Subcutaneous abdominal adipose tissue (tissue), 5 donors: ENCODE data around the gene MAMDC2.

Experiments used
- H3K27ac ChIP-seq: one replicate; pipeline ENCODE4 v1.7.0; 2013; ENCODE audit warnings: low read depth, mild to moderate bottlenecking, inconsistent platforms, low read length, moderate library complexity
- H3K27me3 ChIP-seq, 5 donors: one replicate each; pipeline ENCODE4 v1.7.0; 2013; ENCODE audit warnings: low read length in 5 of 5, inconsistent platforms in 1 of 5; ENCODE audit not compliant: control insufficient read depth in 5 of 5, insufficient read depth in 4 of 5
- H3K36me3 ChIP-seq, 5 donors: one replicate each; pipeline ENCODE4 v1.7.0; 2013; ENCODE audit warnings: low read length in 5 of 5; ENCODE audit not compliant: control insufficient read depth in 5 of 5, insufficient read depth in 5 of 5
- H3K4me1 ChIP-seq, 5 donors: one replicate each; pipeline ENCODE4 v1.7.0; 2013; ENCODE audit warnings: low read length in 5 of 5, mild to moderate bottlenecking in 3 of 5, moderate library complexity in 1 of 5; ENCODE audit not compliant: control insufficient read depth in 5 of 5, insufficient read depth in 5 of 5
- H3K4me3 ChIP-seq, 5 donors: one replicate each; pipeline ENCODE4 v1.7.0; 2013; ENCODE audit warnings: low read length in 5 of 5, low read depth in 1 of 5
- H3K9ac ChIP-seq, 5 donors: one replicate each; pipeline ENCODE4 v1.7.0; 2013; ENCODE audit warnings: low read length in 5 of 5, mild to moderate bottlenecking in 4 of 5, moderate library complexity in 3 of 5
- H3K9me3 ChIP-seq, 5 donors: one replicate each; pipeline ENCODE4 v1.7.0; 2013; ENCODE audit warnings: low read length in 5 of 5; ENCODE audit not compliant: control insufficient read depth in 5 of 5
- donor health status: healthy.
- donor health status: healthy.
- donor health status: healthy.
- donor health status: healthy.
- donor health status: healthy.

Gene MAMDC2

DNA sequence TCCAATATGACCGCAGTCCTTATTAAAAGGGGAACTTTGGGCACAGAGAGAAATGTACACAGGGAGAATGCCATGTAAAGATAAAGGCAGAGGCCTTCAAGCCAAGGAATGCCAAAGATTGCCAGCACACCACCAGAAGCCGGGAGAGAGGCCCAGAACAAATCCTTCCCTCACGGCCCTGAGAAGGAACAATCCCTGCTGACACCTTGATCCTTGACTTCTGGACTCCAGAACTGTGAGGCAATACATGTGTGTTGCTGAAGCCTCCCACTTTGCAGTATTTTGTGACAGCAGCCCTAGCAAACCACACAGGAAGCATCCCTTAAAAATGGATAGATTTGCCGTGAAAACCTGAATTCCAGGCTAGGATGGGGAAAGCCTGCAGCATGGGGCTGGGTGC lies 80.0 kb downstream of the MAMDC2 start:
- no peak overlapping the region for H3K4me3 ChIP-seq
- H3K36me3 ChIP-seq: peaks cover 3 to 43% (median 20%) of the 10 kb centered on the region in 5 donors
- no peak overlapping the region for H3K9ac ChIP-seq
- H3K27ac ChIP-seq: no peak overlapping the region
- no peaks in the 10 kb centered on the region for H3K9me3 ChIP-seq
- peaks cover 0 to 10% (median 6%) of the 10 kb centered on the region in 5 donors for H3K4me1 ChIP-seq
- H3K27me3 ChIP-seq: no peaks in the 10 kb centered on the region

DNA sequence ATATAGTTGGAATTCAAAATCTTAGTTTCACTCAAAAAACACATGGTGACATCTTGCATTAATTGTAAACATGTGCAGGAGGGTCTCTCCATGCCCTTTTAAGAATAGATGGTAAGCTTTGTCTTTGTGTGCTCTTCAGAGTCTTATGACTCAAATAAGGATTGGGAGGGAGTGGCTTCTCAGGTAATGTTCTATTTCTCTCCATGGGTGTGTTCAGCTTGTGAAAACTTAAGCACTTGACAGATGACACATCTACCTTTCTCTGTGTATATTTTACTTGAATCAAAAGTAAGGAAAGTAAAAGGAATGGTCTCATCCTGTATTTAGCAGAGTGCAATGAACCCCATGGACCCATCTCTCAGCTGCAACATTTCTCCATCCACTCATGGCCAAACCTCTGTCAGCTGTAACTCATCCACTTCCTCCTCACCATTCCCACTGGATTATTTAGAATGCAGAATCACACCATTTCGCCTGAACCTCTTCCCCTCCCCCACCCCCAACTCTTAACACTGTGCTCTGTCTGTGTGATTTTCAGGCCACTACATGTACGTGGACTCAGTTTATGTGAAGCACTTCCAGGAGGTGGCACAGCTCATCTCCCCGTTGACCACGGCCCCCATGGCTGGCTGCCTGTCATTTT lies 82.1 kb downstream of the MAMDC2 start:
- Histone ChIP-seq H3K4me3 (no peak overlapping the region), H3K9ac (no peak overlapping the region), H3K4me1 (peaks cover 0 to 6% (median 6%) of the 10 kb centered on the region in 5 donors), H3K27ac (no peak overlapping the region), H3K9me3 (no peaks in the 10 kb centered on the region), H3K27me3 (no peaks in the 10 kb centered on the region), H3K36me3 (peaks cover 3 to 31% (median 18%) of the 10 kb centered on the region in 5 donors)

DNA sequence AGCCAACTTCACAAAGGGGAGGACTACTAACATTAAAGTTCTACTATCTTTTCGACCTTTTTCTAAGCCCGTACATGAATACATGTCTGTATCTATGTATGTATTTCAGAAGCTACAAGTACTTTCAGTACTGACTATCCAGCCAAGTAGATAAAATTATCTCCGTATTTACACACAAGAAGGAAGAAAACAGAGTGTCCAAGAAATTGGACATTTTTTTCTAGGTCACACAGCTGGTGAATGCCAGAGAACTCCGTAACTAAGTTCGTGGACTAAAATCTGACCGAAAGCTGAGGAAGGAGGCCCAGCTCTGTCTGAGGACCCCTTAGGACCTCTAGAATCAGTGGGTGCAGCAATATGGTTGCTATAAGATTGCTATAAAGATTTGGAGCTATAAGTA lies 83.4 kb downstream of the MAMDC2 start:
- Histone ChIP-seq H3K36me3 (peaks cover 5 to 28% (median 13%) of the 10 kb centered on the region in 5 donors), H3K9ac (no peak overlapping the region), H3K9me3 (no peaks in the 10 kb centered on the region), H3K27ac (no peak overlapping the region), H3K4me1 (no peaks in the 10 kb centered on the region), H3K27me3 (no peaks in the 10 kb centered on the region), H3K4me3 (no peak overlapping the region)

DNA sequence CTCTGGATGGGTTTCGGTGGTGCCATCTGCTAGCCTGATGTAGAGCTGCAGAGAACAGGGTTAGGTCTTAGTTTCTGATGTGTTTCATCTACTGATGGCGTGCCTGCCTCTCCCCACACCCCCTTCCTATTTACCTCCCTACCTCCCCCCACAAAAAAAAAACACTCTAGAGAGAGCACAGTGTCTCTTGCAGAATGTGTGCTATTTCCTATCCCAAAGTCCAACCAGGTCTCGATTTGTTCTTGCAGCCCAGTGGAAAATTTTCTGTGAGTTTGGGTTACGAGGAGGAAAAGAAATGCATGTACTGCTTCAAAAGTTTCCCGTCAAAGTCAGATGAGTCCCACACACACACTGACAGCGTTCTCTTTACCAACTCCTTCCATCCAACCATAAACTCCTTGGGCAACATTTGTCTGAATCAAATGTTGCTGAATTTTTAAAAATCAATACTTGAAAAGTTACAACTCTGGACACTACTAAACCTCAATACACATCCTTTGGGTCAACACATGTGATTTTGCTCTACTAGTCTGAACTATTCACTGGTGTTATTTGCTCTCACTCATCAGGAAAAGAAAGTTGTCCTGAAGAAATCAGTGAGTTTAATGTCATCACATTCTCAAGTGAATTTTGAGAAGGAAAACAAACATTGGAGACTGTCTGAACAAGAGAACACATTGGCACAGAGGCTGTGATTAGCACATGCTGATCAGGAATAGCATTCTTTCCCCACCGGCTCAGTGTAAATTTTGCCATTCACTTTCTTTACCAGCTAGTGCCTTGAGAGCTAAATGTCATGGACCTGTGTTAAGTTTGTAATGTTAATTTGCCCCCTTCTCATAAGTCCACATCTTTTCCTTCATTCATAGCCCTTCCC lies 84.1 kb downstream of the MAMDC2 start:
- Histone ChIP-seq H3K27ac (no peak overlapping the region), H3K36me3 (peaks cover 5 to 25% (median 11%) of the 10 kb centered on the region in 5 donors), H3K9ac (no peak overlapping the region), H3K9me3 (no peaks in the 10 kb centered on the region), H3K4me3 (no peak overlapping the region), H3K27me3 (no peaks in the 10 kb centered on the region), H3K4me1 (no peaks in the 10 kb centered on the region)

DNA sequence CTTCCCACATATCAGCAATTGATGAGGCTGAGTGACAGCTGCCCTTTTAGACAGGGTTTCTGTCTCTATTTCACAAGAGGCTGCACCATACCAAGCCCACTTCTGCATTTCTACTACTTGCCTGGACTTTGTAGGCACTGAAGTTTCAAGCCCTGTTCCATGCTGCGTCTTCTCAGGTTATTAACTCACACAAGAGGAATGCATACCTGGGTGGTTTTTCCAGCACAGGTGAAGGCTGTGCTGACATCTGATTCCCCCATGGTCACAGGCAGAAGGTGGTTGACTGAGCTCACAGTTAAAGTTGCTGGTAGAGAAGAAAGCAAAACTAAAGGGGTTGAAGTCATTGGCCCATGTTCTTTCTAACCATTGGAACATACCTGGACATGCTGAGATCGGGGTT lies 86.6 kb downstream of the MAMDC2 start:
- peaks cover 5 to 25% (median 14%) of the 10 kb centered on the region in 5 donors for H3K36me3 ChIP-seq
- H3K27ac ChIP-seq: no peak overlapping the region
- H3K9me3 ChIP-seq: no peaks in the 10 kb centered on the region
- no peaks in the 10 kb centered on the region for H3K27me3 ChIP-seq
- no peak overlapping the region for H3K4me3 ChIP-seq
- H3K4me1 ChIP-seq: no peaks in the 10 kb centered on the region
- no peak overlapping the region for H3K9ac ChIP-seq

DNA sequence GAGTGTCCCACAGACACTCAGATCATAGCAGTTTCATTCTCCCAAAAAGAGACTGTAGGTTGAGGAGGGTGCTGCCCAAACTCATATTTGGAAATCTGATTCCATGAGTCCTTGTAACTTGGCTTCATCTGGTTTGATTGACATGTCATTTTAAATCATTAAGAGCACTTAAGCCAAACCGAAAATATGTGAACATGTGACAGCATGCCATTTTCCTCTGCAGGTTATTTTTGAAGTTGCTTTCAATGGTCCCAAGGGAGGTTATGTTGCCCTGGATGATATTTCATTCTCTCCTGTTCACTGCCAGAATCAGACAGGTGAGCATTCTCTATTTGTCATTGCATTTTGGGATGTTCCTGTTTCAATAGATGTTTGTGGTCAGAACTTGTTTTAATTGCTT lies 87.6 kb downstream of the MAMDC2 start:
- peaks cover 5 to 18% (median 8%) of the 10 kb centered on the region in 5 donors for H3K36me3 ChIP-seq
- no peak overlapping the region for H3K9ac ChIP-seq
- H3K9me3 ChIP-seq: no peaks in the 10 kb centered on the region
- H3K4me1 ChIP-seq: no peaks in the 10 kb centered on the region
- H3K27me3 ChIP-seq: no peaks in the 10 kb centered on the region
- no peak overlapping the region for H3K27ac ChIP-seq
- H3K4me3 ChIP-seq: no peak overlapping the region

DNA sequence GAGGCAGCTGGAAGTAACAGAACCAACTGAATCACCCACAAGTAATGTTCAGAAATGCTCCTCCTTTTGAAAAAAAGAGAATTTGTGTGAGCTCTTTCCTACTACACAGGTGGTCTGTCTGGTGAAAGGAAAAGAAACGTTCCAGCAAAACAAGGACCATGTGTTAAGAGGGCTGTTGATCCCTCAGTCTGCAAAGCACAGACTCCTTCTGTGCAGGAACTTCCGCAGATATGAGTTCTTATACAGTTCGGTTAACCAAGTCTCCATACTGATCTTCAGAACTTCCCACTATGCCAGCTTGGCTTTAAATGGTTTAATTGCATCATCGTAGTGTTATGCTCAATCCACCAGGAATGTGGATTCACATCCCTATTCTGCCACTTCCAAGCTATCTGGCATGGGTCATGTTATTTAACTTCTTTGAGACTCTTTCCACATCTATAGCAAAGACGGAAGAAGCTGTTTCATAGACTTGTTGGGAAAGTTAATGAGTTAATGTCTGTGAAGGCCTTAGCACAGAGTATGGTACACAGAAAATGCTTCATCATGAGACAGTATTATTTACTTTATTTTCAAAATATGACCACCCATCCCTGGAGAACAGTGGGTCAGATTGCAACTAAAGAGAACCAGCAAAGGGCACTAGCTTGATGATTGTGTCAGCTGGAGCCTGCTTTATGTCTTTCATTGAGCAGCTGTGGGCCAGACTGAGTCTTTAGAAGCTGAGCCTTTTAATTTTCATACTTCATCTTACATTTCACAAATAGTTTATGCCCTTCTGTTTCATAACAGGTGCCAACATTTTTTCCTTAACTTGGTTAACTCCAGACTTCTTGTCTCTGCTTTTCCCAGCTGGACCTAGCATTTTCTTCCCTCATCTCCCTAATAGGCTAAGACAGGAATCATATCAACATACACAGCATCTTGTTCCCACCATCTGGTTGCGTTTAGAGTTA lies 89.9 kb downstream of the MAMDC2 start:
- Histone ChIP-seq H3K4me3 (no peak overlapping the region), H3K9me3 (no peaks in the 10 kb centered on the region), H3K4me1 (no peaks in the 10 kb centered on the region), H3K27ac (no peak overlapping the region), H3K27me3 (no peaks in the 10 kb centered on the region), H3K36me3 (peaks cover 0 to 16% (median 4%) of the 10 kb centered on the region in 5 donors), H3K9ac (no peak overlapping the region)

DNA sequence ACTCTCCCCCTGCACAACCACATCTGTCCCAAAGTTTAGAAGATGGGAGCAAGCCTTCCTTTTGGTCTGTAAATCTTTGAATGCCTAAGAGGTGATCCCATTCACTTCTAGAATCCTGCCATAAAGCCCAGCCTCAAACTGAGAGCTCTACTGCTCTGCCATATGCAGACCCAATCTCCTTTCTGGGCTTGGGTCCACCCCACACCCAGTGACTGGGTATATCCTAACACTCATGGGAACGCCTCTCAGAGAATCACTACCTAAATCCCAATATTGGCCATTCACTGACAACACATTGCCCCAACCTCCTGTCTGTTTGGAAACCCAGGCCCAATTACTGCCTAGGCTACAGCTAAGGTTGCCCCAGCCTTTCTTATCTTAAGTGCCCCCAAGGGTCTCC lies 90.7 kb downstream of the MAMDC2 start:
- Histone ChIP-seq H3K9ac (no peak overlapping the region), H3K27ac (no peak overlapping the region), H3K27me3 (no peaks in the 10 kb centered on the region), H3K36me3 (peaks cover 0 to 13% (median 4%) of the 10 kb centered on the region in 5 donors), H3K4me1 (no peaks in the 10 kb centered on the region), H3K4me3 (no peak overlapping the region), H3K9me3 (no peaks in the 10 kb centered on the region)

DNA sequence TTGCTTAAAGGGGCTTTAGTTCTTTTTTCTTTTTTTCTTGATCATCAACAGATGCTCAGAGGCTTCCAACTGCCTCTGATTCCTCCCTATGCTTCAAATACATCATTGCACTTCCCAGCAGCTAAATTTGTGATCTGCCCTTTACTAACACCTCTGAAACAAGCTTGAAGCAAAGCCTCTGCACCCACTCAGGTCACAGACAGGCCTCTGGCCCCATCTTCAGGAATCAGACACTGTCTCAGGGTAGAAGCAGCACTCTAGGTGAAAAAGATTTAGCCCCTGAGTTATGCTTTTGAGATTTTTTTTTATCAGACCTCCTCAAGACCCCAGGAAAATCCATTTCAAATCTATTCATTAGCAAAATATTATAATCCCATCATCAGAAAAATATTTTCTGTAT lies 91.5 kb downstream of the MAMDC2 start:
- Histone ChIP-seq H3K4me3 (no peak overlapping the region), H3K9ac (no peak overlapping the region), H3K36me3 (peaks cover 0 to 15% (median 4%) of the 10 kb centered on the region in 5 donors), H3K9me3 (no peaks in the 10 kb centered on the region), H3K27ac (no peak overlapping the region), H3K27me3 (no peaks in the 10 kb centered on the region), H3K4me1 (no peaks in the 10 kb centered on the region)
